HepG2 (cell line): ENCODE measurements around the gene MVP. TPM values are rescaled to one million over a fixed set of nuclear protein-coding genes. Genes with fewer than 3 reads are reported as not detected.

Experiments
- ATF3 ChIP-seq: sonication (generic); formaldehyde crosslinking; IDR thresholded peaks from 2 replicates; pipeline ENCODE4 v1.4.0; 2020; ENCODE audit warnings: missing genetic modification reagents
- CREB1 ChIP-seq, 2 experiments: fragments of 450-650 bp in 1 of 2; IDR thresholded peaks; 2 replicates each; pipeline ENCODE4 v1.6.1; 2016 to 2017; ENCODE audit warnings: control low read depth in 1 of 2, mild to moderate bottlenecking in 1 of 2, missing compliant biosample characterization in 1 of 2, missing genetic modification characterization in 1 of 2
- MIER3 ChIP-seq: IDR thresholded peaks from 2 replicates; pipeline ENCODE4 v1.6.1; 2016; ENCODE audit warnings: missing compliant biosample characterization, borderline replicate concordance
- TAF15 ChIP-seq: fragments of 200-400 bp; formaldehyde crosslinking; IDR thresholded peaks from one replicate; pipeline ENCODE4 v1.6.1; 2018; ENCODE audit warnings: mild to moderate bottlenecking, low read depth, low read length; ENCODE audit not compliant: poor library complexity, severe bottlenecking
- TIGD3 ChIP-seq: sonication (generic); formaldehyde crosslinking; IDR thresholded peaks from 2 replicates; pipeline ENCODE4 v1.5.1; 2020; ENCODE audit warnings: mild to moderate bottlenecking, missing genetic modification reagents, borderline replicate concordance
- polyA plus RNA-seq, 8 experiments: library from polyadenylated mRNA; depleted of rRNA in 3 of 8; stranded (reverse) in 7 of 8; unstranded in 1 of 8; fragments of >200 nt; fragmentation: Illumina TruSeq in 4 of 8; extraction: Trizol in 4 of 8; gene quantifications; 2 replicates each; pipeline versions ENCODE4 v1.2.1 to v1.2.3, GENCODE V29; 2011 to 2016; ENCODE audit warnings: low read depth in 4 of 8, missing spikeins in 1 of 8, mixed read lengths in 1 of 8; ENCODE audit not compliant: insufficient read depth in 1 of 8
- total RNA-seq, 5 experiments: library from RNA; depleted of rRNA; stranded (reverse); fragments of >200 nt; fragmentation: Illumina TruSeq; extraction: Trizol; gene quantifications; 2 replicates each; pipeline ENCODE4 v1.2.3, GENCODE V29; 2016; ENCODE audit warnings: low read depth in 1 of 5
- TF ChIP-seq, protein P1 (sequence below): sonication (generic); formaldehyde crosslinking; IDR thresholded peaks from 2 replicates; pipeline ENCODE4 v1.5.0; 2020; ENCODE audit warnings: mild to moderate bottlenecking, missing genetic modification reagents, borderline replicate concordance
- TF ChIP-seq, protein P2 (sequence below): sonication (generic); formaldehyde crosslinking; IDR thresholded peaks from 2 replicates; pipeline ENCODE4 v1.4.0; 2020; ENCODE audit warnings: missing genetic modification reagents
- TF ChIP-seq, protein P3 (sequence below): sonication (generic); formaldehyde crosslinking; IDR thresholded peaks from 2 replicates; pipeline ENCODE4 v1.5.0; 2020; ENCODE audit warnings: missing genetic modification reagents

Gene MVP
- total and polyA plus RNA-seq, 2 of the 13 experiments (the other 11 are each of a cell fraction or from before 2014, with no cell fraction given), result 22.9 to 43.5 TPM

GRCh38 chr16:29790183-29790948 lies 29.9 kb upstream of the MVP start, which contains the start of gene KIF22 (continued):
- TF ChIP-seq, protein P1, sequence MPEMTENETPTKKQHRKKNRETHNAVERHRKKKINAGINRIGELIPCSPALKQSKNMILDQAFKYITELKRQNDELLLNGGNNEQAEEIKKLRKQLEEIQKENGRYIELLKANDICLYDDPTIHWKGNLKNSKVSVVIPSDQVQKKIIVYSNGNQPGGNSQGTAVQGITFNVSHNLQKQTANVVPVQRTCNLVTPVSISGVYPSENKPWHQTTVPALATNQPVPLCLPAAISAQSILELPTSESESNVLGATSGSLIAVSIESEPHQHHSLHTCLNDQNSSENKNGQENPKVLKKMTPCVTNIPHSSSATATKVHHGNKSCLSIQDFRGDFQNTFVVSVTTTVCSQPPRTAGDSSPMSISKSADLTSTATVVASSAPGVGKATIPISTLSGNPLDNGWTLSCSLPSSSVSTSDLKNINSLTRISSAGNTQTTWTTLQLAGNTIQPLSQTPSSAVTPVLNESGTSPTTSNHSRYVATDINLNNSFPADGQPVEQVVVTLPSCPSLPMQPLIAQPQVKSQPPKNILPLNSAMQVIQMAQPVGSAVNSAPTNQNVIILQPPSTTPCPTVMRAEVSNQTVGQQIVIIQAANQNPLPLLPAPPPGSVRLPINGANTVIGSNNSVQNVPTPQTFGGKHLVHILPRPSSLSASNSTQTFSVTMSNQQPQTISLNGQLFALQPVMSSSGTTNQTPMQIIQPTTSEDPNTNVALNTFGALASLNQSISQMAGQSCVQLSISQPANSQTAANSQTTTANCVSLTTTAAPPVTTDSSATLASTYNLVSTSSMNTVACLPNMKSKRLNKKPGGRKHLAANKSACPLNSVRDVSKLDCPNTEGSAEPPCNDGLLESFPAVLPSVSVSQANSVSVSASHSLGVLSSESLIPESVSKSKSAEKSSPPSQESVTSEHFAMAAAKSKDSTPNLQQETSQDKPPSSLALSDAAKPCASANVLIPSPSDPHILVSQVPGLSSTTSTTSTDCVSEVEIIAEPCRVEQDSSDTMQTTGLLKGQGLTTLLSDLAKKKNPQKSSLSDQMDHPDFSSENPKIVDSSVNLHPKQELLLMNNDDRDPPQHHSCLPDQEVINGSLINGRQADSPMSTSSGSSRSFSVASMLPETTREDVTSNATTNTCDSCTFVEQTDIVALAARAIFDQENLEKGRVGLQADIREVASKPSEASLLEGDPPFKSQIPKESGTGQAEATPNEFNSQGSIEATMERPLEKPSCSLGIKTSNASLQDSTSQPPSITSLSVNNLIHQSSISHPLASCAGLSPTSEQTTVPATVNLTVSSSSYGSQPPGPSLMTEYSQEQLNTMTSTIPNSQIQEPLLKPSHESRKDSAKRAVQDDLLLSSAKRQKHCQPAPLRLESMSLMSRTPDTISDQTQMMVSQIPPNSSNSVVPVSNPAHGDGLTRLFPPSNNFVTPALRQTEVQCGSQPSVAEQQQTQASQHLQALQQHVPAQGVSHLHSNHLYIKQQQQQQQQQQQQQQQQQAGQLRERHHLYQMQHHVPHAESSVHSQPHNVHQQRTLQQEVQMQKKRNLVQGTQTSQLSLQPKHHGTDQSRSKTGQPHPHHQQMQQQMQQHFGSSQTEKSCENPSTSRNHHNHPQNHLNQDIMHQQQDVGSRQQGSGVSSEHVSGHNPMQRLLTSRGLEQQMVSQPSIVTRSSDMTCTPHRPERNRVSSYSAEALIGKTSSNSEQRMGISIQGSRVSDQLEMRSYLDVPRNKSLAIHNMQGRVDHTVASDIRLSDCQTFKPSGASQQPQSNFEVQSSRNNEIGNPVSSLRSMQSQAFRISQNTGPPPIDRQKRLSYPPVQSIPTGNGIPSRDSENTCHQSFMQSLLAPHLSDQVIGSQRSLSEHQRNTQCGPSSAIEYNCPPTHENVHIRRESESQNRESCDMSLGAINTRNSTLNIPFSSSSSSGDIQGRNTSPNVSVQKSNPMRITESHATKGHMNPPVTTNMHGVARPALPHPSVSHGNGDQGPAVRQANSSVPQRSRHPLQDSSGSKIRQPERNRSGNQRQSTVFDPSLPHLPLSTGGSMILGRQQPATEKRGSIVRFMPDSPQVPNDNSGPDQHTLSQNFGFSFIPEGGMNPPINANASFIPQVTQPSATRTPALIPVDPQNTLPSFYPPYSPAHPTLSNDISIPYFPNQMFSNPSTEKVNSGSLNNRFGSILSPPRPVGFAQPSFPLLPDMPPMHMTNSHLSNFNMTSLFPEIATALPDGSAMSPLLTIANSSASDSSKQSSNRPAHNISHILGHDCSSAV (CRISPR knock-in tag), result peak; percentile 97
- TF ChIP-seq TAF15 (no peak), CREB1 (IDR thresholded peaks at IDR 0.05) (peak; percentile 84), CREB1 (CRISPR knock-in tag; IDR thresholded peaks at IDR 0.05) (peak; percentile 77), TIGD3 (CRISPR knock-in tag) (peak; percentile 93; the same call in 1 of the 2 replicates), ATF3 (CRISPR knock-in tag) (peak; percentile 31), MIER3 (CRISPR knock-in tag) (peak; percentile 72)
- TF ChIP-seq, protein P2, sequence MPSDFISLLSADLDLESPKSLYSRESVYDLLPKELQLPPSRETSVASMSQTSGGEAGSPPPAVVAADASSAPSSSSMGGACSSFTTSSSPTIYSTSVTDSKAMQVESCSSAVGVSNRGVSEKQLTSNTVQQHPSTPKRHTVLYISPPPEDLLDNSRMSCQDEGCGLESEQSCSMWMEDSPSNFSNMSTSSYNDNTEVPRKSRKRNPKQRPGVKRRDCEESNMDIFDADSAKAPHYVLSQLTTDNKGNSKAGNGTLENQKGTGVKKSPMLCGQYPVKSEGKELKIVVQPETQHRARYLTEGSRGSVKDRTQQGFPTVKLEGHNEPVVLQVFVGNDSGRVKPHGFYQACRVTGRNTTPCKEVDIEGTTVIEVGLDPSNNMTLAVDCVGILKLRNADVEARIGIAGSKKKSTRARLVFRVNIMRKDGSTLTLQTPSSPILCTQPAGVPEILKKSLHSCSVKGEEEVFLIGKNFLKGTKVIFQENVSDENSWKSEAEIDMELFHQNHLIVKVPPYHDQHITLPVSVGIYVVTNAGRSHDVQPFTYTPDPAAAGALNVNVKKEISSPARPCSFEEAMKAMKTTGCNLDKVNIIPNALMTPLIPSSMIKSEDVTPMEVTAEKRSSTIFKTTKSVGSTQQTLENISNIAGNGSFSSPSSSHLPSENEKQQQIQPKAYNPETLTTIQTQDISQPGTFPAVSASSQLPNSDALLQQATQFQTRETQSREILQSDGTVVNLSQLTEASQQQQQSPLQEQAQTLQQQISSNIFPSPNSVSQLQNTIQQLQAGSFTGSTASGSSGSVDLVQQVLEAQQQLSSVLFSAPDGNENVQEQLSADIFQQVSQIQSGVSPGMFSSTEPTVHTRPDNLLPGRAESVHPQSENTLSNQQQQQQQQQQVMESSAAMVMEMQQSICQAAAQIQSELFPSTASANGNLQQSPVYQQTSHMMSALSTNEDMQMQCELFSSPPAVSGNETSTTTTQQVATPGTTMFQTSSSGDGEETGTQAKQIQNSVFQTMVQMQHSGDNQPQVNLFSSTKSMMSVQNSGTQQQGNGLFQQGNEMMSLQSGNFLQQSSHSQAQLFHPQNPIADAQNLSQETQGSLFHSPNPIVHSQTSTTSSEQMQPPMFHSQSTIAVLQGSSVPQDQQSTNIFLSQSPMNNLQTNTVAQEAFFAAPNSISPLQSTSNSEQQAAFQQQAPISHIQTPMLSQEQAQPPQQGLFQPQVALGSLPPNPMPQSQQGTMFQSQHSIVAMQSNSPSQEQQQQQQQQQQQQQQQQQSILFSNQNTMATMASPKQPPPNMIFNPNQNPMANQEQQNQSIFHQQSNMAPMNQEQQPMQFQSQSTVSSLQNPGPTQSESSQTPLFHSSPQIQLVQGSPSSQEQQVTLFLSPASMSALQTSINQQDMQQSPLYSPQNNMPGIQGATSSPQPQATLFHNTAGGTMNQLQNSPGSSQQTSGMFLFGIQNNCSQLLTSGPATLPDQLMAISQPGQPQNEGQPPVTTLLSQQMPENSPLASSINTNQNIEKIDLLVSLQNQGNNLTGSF (CRISPR knock-in tag), result peak; percentile 33; the same call in 1 of the 2 replicates
- TF ChIP-seq, protein P3, sequence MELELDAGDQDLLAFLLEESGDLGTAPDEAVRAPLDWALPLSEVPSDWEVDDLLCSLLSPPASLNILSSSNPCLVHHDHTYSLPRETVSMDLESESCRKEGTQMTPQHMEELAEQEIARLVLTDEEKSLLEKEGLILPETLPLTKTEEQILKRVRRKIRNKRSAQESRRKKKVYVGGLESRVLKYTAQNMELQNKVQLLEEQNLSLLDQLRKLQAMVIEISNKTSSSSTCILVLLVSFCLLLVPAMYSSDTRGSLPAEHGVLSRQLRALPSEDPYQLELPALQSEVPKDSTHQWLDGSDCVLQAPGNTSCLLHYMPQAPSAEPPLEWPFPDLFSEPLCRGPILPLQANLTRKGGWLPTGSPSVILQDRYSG (CRISPR knock-in tag), result no peak; the same call in none of the 2 replicates
